ENCODE data around the gene KRTAP10-5.
"Not testable (repeated sequence)": the region's sequence is repeated elsewhere in the genome, so short reads cannot be mapped to it uniquely, and the experiment has no call there.

KRTAP10-5 gene, protein sequence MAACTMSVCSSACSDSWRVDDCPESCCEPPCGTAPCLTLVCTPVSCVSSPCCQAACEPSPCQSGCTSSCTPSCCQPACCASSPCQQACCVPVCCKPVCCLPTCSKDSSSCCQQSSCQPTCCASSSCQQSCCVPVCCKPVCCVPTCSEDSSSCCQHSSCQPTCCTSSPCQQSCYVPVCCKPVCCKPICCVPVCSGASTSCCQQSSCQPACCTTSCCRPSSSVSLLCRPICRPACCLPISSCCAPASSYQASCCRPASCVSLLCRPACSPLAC

DNA sequence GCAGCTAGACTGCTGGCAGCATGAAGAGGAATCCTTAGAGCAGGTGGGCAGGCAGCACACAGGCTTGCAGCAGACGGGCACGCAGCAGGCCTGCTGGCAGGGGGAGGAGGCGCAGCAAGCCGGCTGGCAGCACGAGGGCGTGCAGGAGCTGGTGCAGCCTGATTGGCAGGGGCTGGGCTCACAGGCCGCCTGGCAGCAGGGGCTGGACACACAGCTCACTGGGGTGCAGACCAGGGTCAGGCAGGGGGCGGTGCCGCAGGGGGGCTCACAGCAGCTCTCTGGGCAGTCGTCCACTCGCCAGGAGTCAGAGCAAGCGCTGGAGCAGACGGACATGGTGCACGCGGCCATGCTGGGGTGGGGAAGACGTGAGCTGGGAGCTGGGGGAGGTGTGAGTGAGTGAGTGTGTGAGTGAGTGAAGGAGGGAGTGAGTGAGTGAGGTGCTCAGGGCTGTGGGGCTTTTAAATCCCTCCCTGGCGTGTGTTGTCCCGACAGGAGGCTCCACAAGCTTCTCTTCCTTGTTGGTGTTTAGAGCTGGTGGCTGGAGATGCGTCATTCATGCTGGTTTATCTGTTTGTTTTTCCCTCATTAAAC is at the start of gene KRTAP10-5:
Gene KRTAP10-5 (minus strand): TSS at position 374 of the 591 bp plus-strand sequence. CDS start 26 bp downstream, at position 348.
- DNase-seq (ENCODE audit: low read depth) = not testable (repeated sequence)

DNA sequence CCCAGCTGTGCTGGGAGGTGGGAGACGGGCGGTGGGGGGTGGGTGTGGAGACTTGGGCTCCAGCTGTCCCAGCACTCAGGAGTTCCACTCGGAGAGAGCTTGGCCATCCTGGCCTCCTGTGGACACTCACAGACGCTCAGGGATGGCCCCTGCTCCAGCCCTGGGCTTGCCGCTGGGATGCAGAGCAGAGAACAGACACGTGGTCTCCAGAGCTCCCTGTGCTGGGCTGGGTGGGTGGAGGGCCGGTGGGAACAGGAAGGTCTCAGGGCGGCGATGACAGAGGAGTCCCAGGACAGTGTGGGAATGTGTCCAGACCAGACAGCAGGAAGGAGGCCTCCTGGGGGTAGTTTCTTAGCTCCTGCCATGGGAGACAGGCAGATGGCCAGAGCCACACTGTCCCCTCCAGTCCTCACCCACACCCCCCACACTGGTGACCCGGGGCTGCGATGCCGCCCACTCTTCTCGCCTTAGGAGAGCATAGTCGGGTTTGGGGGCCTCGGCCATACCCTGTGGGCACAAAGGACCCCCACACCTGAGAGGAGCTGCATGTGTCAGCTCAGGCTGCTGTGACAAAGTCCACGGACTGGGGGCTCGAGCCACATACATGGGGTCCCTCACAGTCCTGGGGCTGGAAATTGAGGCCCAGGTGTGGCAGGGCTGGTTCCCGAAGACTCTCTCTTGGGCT is 48.4 kb upstream of the KRTAP10-5 start:
- no peak for DNase-seq (ENCODE audit: low read depth)

DNA sequence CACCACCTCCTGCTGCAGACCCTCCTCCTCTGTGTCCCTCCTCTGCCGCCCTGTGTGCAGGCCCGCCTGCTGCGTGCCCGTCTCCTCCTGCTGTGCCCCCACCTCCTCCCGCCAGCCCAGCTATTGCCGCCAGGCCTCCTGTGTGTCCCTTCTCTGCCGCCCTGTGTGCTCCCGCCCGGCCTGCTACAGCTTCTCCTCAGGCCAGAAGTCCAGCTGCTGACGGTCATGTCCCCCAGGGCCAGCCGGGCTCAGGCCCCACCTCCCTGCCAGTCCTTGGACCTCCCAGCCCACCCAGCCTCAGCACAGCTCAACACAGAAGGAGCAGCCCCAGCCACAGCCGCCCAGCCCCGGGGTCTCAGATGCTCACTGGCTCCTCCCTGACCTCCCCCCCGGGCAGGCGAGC is 47.4 kb upstream of the KRTAP10-5 start:
- not testable (repeated sequence) for DNase-seq (ENCODE audit: low read depth)

DNA sequence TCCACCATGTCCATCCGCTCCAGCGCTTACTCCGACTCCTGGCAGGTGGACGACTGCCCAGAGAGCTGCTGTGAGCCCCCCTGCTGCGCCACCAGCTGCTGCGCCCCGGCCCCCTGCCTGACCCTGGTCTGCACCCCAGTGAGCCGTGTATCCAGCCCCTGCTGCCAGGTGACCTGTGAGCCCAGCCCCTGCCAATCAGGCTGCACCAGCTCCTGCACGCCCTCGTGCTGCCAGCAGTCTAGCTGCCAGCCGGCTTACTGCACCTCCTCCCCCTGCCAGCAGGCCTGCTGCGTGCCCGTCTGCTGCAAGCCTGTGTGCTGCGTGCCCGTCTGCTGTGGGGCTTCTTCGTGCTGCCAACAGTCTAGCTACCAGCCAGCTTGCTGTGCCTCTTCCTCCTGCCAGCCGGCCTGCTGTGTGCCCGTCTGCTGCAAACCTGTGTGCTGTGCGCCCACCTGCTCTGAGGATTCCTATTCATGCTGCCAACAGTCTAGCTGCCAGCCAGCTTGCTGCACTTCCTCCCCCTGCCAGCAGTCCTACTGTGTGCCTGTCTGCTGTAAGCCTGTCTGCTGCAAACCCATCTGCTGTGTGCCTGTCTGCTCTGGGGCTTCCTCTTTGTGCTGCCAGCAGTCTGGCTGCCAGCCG is 46.9 kb upstream of the KRTAP10-5 start:
- not testable (repeated sequence) for DNase-seq (ENCODE audit: low read depth)

DNA sequence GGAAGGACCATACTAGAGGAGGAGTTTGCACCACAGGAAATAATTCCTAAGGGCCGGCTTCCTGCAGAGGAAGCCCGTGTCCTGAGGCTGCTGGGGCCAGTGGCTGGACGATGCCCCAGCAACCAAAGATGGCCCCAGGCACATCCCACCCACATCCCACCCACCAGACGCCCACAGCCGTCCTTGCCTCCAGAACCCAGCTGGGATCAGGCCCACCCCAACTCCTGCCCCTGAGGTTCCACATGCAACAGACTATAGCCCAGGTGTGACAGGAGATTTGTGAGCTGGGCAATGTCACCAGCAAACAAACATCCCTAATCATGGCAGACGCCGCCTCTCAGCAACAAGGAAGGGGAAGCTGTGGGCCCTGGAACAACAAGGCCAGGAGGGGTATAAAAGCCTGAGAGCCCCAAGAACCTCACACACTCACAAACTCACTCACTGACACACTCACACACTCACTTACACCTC is 46.3 kb upstream of the KRTAP10-5 start, which contains the start of gene KRTAP10-9:
Gene KRTAP10-9 (plus strand): TSS at position 421 of the 471 bp plus-strand sequence. CDS start 79 bp downstream, outside the sequence.
- no peak for DNase-seq (ENCODE audit: low read depth)

DNA sequence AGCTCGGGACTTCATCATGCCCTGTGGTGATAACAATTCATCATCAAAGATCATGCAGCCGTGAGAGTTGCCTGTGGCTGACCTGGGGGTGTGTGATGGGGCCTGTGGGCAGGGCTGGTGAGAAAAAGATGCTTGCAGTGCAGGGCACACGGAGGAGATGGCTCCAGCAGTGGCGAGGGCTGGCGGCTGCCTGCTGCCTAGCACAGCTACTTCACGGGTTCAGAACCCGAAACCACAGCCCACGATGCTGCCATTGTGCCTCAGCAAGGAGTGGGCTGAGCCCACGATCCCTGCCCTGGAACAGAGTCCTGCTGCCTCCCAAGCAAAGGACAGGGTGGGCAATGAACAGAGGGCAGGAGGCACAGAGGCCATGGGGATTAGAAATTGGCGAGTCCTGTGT is 45.9 kb upstream of the KRTAP10-5 start:
- DNase-seq (ENCODE audit: low read depth) = no peak

DNA sequence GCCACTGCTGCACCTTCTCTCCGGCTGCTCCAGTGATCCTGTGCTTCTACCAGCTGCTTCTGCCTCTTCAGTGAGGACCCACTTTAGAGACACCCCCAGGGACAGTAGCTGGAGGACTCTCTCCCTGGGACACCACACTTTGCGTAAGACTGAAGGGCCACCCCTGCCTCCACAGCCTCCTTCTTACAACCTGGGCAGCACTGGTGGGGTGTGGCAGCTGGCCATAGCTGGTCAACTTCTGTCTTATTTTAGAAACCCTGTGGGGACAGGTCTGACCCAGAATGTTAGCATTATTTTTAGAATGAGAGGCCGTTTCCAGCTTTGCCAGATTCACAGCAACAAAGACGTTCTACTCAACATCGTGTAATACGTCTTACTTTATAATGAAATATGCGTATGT is 45.4 kb upstream of the KRTAP10-5 start:
- no peak for DNase-seq (ENCODE audit: low read depth)

DNA sequence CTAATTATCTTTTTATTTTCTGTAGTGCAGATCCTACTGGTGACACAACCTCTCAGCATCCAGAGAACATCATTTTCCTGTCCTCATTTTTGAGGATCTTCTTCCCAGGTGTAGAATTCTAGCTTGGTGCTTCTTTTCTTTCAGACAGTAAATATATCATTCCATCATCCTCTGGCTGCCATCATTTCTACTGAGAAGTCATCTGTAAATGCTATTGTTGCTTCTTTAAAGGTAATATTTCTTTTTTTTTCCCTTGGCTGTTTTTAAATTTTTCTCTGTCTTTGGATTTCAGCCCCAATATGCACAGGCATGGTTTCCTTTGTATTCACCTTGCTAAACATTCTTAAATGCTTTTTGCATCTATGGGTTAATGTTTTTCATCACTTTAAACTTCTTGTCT is 43.2 kb upstream of the KRTAP10-5 start:
- no peak for DNase-seq (ENCODE audit: low read depth)

DNA sequence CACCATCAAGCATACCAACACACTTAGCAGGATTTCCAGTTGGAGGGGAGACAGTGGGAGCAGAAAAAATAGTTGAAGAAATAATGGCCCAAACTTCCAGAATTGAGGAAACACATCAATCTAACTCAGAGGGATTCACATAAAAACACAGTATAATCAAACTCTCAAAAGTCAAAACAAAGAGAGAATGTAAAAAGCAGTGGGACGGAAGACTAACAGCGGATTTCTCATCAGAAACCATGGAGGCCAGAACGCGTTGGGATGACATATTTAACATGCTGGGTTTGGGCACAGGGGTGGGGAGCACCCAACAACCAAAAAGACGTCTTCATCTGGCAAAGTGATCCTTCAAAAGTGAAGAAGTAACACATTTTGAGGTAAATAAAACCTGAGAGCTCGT is 39.5 kb upstream of the KRTAP10-5 start:
- DNase-seq (ENCODE audit: low read depth) = no peak

DNA sequence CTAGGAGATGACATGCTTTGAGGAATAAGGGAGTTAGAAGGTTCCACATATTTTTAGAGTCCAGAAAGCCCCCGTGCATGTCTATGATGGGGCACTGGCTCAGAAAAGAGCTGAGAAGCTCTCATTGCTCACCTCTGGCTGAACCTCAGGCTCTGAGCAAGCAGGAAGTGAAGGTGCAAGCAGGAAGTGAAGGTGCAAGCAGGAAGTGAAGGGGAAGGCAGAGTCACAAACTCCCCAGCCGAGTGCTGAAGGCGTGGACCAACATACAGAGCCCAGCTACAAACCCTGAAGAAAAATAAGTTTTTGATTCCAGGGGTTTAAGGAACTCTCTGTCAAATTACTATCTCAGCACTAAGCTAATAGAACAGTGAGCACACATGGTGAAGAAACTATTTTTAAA is 38.5 kb upstream of the KRTAP10-5 start:
- peak; percentile 47 for DNase-seq (ENCODE audit: low read depth)

DNA sequence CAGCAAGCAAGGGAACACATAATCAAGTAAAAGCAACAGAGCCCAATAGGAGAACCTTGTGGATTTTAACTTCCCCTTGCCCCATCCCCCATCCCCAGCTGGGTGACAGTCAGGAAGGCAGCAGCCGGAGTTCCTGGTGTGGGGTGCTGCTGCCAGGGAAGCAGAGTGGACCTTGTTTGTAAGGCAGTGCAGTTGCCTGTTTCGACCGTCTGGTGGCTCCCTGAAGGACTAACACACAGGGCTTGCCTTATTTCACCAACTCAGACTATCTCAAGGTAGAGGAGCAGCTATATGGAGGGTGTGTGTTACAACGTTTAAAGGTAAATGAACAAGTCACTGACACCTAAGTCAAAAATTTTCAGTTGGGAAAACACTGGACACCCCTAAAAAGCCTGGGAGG is 38.1 kb upstream of the KRTAP10-5 start:
- no peak for DNase-seq (ENCODE audit: low read depth)

DNA sequence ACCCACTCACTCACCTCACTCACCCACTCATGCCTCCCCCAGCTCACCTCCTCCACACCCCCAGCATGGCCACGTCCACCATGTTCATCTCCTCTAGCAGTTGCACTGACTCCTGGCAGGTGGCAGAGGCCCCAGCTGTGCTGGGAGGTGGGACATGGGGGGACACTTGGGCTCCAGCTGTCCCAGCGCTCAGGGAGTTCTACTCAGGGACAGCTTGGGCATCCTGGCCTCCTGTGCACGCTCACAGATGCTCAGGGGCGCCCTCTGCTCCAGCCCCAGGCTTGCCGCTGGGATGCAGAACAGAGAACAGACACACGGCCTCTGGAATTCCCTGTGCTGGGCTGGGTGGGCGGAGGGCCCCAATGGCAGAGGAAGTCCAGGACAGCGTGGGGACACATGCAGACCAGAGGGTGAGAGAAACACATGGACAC is 36.7 kb upstream of the KRTAP10-5 start:
- DNase-seq (ENCODE audit: low read depth) = no peak

DNA sequence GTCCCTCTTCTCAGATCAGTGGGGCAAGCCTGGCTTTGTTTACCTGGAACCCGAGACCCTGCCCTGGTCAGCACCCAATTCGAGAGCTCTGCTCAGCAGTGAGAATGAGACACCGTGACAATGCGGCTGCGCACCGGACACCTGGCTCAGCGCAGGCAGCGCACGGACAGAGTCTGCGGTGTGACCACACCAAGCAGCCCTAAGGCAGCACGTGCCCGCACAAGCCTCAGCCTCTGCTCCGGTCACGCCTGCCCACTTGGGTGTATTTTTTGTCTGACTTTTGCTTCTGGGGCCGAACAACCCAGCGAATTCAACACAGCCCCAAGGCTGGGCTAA is 36.2 kb upstream of the KRTAP10-5 start:
- no peak for DNase-seq (ENCODE audit: low read depth)

DNA sequence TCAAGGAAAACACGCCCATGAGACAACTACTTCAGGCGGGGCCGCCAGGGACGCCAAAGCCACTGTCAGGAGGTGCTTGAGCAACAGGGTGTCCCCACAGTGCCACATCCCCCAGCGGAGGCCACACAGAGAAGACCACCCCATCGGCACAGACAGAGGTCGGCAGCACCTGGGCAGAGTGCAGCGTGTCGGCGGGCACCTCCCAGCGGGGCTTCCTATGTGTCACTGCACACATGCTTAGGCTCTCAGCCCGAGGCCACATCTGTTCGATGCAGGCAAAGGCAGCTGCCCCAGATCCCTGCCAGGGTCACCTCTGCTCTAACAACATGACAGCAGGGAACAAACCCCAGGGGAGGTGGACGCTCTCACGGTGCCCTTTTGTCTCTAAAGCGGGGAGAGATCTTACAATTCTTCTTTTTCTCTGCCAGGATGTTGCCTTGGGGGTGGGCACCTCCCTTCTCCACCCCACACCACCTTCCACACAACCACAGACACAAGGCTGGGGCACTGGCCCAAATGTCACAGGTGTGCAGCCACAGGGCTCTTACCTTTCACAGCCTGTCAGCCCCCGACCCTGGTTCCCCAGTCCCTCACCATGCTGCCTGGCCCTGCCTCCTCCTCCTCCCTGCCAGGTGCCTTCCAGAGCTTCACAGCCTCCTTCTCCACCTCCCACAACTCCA is 35.6 kb upstream of the KRTAP10-5 start:
- no peak for DNase-seq (ENCODE audit: low read depth)

DNA sequence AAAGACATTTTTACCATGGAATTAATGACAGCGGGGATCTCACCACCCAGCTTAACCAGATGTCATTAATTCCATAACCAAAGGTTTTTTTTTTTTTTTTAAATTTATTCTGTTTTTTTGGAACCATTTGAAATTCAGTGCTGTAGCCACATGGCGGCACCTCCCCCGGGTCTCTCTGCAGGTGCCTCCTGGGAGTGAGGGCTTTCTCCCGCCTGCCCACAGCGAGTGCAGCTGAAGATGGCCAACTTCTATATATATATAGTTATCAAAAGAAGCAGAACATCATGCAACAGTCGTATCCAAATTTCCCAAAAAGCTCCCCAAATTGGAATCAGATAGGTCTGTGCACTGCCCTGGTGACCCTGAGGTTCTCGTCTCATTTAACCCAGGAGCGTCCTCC is 35.1 kb upstream of the KRTAP10-5 start:
- no peak for DNase-seq (ENCODE audit: low read depth)

DNA sequence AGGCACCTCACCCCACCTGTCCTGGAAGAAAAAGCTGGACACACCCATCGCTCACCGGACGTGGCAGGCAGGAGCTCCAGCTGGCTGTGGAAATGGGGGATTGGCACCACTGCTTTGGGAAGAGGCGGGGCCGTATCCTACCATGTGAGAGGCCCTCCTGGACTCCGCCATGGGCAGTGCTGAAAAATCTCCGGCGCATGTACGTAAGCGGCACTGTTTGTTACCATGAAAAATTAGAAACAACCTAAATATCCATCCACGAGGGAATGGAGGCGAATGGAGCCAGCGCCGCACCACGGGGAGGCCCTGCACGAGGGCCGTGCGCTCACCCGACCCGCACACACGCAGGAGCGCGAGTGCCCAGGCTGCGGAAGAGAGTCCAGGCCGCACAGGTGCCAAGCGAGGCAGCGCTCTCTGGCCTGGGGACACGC is 34.6 kb upstream of the KRTAP10-5 start:
- DNase-seq (ENCODE audit: low read depth) = no peak

DNA sequence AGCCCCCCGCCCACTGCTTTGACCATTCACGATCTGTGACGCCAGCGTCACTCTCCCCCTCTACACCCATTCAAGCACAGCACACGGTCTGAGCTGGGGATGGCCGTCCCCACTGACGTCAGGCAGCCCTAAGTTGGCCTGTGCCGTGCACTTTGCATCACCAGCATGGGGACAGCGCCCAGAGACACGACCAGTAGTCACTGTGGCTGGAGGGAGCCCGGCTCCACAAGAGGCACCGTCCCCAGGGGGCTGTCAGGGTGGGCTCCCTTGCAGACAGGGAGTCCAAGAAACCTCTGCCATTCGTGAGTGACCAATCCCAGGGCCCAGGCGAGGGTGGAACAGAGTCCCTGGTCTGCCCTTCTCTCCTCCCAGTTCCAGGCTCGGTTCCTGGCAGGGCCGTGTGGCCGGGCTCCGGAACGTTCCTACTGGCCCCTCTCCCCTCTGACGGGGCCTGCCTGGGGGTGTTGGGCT is 33.8 kb upstream of the KRTAP10-5 start:
- DNase-seq (ENCODE audit: low read depth) = no peak

DNA sequence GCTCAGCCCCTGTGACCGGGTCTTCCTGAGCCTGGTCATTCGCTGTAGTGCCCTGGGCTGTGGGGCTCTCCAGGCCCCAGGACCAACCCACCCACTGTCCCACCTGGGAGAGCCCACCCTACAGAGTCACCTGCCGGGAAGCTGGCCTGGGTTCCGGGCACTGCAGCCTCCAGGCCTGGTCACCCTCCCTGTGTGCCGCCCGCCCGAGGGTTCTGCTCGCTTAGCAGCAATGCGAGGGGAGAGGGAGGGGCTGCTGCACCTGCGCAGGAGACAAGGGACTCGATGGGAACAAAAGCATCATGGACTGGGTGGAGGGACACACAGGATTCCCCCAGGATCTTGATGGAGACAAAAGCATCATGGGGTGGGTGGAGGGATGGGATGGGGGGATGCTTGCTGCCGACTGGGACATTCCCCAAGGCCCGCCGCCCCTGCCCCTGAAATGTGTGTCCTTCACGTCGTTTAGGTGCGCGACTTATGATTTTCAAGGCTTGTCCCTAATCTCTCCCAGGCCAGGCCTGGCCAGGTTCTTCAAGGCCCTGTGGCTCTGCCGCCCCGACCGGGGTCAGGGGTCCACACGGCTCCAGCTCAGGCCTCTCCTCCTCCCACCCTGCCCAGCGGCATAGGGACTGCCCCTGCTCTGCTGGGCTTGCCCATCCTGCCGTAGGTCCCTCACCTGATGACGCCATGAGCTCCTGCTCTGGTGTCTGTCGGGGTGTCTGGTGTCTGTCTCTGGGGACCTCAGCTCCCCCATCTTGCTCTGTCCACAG is 33.2 kb upstream of the KRTAP10-5 start:
- no peak for DNase-seq (ENCODE audit: low read depth)

DNA sequence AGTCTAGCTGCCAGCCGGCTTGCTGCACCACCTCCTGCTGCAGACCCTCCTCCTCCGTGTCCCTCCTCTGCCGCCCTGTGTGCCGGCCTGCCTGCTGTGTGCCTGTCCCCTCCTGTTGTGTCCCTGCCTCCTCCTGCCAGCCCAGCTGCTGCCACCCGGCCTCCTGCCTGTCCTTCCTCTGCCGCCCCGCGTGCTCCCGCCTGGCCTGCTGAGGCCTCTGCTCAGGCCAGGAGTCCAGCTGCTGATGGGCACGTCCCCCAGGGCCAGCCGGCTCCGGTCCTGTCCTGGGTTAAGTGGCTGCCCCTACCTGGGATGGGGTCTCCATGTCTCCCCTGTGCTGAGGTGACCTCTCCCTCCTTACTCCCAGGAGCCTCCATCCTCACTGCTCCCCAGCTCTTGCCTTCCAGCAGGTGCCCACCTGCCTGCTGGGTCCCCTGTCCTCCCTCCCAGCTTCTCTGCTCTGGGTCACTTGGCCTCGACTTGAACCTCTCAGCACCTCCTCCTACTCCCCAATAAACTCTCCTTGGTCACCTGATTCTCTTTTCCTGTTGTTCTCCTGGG is 32.3 kb upstream of the KRTAP10-5 start:
- DNase-seq (ENCODE audit: low read depth) = no peak

DNA sequence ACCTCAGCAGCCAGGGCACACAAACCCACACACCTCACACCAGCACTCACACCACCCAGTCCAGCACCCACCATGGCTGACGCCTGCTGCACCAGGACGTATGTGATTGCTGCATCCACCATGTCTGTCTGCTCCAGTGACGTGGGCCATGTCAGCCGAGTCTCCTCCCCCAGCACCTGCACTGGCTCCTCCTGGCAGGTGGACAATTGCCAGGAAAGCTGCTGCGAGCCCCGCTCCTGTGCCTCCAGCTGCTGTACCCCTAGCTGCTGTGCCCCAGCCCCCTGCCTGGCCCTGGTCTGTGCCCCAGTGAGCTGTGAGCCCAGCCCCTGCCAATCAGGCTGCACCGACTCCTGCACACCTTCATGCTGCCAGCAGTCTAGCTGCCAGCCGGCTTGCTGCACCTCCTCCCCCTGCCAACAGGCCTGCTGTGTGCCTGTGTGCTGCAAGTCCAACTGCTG is 31.7 kb upstream of the KRTAP10-5 start, which contains the start of gene KRTAP10-8:
Gene KRTAP10-8 (plus strand): TSS at position 51 of the 458 bp plus-strand sequence. CDS start 22 bp downstream, at position 73.
- DNase-seq (ENCODE audit: low read depth) = no peak

DNA sequence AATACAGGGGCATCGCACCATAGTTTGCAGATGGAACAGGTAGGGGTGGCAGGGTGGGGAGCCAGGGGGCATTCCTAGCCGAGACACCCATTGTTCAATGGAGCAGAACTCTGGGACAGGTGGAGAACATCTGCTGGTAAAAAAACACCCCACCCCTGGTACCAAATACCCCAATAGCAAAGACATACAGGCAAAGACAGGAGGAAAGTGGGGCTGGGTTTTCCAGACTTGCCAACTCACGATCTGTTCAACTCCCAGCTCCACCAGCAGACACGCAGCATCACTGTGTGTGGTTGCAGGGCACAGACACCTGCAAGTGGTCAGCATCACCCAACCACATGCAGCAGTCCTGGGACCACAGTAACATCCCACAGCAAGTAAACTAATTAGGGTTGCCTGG is 31.1 kb upstream of the KRTAP10-5 start:
- no peak for DNase-seq (ENCODE audit: low read depth)
